Measurements from ENCODE around the gene ZBTB24.
A peak's percentile ranks its signal among the peaks of the same experiment; 100 is the strongest.

Gene ZBTB24

DNA sequence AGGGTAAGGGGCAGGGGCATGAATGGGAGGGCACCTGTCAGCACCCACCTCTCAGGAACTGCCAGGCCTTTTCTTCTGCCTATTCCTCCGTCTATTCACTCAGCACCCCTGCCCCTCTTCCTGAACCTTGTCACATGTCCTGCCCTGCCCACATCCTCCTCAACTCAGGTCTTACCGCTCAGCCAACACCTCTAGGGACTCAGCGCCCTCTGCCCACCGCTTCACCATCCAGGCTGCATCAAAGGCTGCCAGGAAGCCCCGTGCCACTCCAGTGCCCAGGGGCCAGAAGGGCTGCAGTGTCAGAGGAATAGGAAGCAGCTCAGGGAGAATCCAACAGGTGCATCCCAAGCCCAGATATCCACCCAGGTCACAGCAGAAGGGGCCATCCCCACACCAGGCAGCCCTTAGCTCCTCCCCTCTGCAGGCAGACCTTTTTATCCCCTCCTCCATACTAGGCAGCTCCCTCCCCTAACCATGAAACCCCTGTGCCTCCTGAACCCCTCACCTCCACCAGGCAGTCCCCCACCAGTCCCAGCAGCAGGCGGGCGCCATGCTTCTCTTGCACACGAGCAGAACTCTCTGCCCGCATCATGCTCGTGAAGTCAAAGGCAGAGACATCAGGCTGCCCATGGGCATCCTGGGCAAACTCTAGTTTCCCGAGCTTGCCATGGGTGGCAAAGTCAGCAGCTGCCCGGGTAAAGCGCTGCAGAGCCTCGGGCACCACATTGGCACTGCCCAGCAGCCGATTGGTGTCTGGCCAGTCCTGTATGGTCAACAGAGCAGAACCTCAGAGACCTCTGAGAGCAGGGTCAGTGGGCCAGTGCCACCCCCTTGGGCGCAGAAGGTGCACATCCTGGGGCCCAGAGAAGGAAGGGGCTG is 33.0 kb downstream of the ZBTB24 start:
- no peak for DNase-seq

DNA sequence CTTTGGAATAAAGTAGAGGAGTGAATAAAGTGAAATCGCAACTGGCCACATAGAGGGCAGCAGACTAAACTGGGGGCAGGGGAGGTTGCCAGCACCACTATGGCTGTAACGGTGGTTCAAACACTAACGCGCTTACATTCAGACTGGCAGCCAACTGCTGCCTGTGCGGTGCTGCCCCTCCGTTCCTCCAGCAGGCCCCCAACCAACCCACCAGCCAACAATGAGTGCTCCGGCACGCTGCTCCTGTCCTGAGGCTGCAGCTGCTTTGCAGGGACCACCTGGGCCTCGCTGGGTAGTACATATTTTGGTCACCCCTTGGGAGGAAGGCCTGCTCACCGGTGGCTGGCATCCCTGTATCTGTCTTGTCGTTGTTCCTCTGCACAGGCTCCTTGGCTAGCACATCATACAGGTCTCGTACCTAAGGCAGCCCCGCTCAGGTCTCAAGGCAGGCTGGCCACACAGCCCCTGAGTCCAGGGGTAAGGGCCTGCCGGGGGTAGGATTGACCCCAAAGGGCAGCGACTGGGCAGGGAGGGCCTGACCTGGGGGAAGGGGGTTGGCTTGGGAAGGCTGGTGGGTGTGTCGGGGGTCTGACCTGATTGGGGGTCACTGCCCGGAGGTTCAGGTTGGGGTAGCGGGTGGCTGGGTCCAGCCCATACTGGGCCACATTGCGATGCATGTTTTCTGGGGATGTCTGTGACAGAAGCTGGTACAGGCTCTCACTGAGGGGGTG is 33.8 kb downstream of the ZBTB24 start:
- DNase-seq, result no peak

DNA sequence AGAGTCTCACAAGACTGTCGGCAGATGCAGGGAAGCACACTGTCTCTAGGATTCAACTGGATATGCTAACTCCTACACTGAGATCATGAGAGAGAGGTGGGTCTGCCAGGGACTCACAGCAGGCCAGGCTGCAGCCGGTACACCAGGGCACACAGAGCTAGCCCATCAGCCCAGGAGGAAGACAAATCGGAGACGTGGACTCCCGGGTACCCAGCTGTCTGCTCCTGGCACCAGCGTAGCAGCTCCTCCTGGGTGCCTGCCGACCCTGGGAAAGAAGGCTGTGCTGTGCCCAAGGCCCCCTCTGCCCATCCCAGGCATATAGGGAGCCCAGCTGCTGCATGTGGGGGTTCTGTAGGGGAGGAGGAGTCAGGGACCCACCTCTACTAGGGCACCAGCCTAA is 34.4 kb downstream of the ZBTB24 start:
- no peak for DNase-seq

DNA sequence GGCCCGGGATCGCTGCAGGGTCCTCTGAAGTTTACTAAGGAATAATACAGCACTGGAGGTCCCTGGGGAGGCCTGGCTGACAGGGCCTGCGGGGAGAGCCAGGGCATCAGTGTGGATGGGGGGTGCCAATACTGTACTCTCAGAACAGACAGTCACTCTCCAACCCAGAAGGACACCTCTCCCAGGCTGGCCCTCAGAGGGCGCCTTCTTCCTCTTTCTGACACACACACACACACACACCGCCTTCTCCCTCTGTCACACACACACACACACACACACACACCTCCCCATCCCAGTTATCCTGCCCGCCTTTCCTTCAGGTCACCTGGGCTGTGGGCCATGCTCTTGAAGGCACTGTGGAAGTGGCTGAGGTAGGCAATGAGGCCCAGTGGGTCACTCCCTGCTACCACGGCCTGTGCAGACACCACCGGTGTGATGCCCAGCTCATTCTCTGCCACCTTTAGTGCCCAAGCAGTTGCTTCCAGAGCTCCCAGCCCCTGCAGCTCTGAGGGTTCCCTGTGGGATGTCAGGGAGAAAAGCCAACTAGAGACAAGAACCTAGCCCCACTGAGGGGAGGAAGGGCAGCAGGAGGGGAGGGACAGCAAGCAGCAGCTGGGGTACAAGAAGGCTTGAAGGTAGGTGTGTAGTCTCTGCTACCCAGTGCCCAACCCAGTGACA is 35.0 kb downstream of the ZBTB24 start:
- DNase-seq, result no peak

DNA sequence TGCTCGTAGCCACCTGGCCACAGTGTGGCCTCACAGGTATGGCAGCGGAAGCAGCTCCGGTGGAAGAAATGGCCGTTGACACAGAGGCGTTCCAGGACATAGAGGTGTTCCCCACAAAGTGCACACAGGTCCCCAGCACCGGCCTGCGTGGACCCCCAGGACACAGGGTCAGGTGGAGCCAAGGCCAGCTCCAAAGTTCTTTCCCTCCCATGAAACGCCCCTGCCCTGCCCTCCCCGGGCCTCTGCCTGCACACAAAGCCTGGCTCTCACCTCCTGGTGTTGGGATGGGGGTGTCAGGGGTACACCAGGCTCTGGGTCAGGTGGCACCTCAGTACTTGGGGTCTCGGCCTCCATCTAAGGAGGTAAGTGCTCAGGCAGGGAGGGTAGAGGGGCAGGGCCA is 35.9 kb downstream of the ZBTB24 start:
- no peak for DNase-seq

DNA sequence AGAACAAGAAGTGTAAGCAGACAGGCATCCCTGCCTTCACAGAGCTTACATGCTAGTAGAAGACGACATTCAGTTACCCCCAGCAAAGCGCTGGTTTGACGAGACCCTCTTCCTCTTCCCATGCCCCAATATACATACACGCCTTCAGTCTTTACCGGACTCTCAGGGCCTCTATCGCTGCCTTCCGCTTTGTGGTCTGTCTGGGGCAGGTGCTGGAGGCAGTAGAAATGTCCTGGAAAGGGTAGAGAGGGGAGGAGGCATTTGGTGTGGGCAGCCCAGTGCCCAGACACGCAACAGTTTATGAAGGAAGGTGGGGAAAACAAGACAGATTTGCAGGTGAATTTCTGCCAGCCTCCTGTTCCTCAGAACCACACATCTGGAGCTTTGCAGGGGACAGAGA is 36.5 kb downstream of the ZBTB24 start:
- DNase-seq, result no peak

DNA sequence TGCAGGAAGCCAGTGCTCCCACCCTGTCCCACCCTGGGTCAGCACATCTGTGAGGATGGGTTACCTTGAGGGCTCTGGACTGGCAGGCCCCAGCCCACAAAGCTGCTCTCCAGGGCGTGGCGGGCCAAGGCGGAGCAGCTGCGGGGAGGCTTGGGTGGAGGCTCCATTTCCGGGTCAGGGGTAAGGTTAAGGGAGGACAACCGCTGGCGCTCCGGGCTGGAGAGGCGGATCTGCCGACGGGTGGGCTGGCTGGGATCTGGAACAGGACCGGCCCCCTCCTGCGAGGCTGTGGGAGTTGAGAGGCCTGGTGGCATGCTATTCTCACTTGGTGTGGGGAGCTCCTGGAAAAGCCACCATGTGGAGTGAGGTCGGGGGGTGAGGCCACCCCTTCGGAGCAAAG is 36.9 kb downstream of the ZBTB24 start:
- DNase-seq, result no peak

DNA sequence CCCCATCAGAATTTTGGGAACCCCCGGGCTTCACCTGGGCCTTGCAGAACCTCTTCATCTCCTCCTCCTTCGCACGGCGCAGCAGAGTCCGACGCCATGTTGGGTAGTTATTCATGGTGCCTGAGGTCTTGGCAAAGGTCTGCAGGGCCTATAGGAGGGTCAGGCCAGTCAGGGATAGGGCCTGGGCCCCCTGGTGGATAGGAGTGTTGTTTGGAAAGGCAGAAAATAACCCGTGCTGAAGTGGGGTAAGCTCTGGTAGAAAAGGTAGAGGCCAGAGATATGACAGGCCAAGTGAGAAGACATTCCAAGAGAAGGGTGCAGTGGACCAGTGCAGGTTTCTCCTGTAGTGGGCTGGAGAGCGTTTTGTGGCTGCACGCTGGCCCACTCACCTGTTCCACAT is 37.6 kb downstream of the ZBTB24 start:
- no peak for DNase-seq

DNA sequence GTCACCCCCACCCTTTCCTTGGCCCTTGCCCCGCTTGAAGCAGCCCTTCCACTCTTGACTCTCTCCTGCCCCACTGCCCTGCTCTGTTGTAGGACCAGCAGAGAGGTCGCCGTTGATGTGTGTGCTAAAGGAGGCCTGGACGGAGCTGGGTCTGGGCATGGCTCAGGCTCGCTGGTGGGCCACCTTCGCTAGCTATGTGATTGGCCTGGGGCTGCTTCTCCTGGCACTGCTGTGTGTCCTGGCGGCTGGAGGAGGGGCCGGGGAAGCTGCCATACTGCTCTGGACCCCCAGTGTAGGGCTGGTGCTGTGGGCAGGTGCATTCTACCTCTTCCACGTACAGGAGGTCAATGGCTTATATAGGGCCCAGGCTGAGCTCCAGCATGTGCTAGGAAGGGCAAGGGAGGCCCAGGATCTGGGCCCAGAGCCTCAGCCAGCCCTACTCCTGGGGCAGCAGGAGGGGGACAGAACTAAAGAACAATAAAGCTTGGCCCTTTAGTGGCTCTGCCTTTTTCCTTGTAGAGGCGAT is 39.5 kb downstream of the ZBTB24 start:
- no peak for DNase-seq

DNA sequence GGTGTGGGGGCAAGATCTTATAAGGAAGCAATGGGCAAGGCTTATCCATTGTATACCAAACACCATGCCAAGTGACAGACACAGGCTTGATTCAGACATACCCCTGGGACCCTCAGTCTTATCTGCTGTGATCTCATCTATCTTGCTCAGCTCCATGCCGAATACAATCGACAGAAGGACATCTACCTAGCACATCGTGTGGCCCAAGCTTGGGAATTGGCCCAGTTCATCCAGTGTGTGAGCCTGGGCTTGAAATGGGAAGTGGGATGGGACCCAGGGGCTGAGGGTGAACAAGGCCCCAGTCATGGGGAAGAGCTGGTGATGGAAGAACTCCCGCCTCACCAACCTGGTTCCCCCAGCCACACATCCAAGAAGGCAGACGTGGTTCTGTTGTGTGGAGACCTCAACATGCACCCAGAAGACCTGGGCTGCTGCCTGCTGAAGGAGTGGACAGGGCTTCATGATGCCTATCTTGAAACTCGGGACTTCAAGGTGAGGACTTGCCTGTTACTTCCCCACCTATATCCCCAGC is 40.6 kb downstream of the ZBTB24 start:
- DNase-seq, result no peak

DNA sequence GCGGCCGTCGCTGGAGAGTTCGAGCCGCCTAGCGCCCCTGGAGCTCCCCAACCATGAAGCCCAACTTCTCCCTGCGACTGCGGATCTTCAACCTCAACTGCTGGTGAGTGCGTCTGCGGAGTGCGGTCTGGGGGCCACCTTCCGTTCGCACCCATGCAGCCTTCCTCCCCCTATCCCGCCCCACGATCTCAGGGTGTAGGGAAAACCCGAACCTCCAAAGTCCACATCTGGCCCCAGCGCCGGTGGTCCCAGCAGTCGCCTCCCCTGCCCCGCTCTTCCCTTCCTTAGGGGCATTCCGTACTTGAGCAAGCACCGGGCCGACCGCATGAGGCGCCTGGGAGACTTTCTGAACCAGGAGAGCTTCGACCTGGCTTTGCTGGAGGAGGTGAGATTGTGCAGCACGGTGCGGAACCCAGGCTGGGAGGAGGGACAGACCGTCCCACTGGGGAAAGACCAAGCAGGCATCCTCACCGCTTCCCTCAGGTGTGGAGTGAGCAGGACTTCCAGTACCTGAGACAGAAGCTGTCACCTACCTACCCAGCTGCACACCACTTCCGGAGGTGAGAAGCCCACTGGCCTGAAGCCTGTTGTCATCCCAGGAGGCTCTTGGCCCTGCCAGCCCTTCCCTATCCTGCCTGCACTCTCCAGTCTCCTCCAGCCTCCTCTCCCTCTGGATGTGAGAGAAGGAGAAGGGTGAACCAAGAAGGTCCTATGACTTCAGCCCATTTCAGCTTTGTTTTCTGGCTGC is 41.8 kb downstream of the ZBTB24 start:
- peak; percentile 36 for DNase-seq

DNA sequence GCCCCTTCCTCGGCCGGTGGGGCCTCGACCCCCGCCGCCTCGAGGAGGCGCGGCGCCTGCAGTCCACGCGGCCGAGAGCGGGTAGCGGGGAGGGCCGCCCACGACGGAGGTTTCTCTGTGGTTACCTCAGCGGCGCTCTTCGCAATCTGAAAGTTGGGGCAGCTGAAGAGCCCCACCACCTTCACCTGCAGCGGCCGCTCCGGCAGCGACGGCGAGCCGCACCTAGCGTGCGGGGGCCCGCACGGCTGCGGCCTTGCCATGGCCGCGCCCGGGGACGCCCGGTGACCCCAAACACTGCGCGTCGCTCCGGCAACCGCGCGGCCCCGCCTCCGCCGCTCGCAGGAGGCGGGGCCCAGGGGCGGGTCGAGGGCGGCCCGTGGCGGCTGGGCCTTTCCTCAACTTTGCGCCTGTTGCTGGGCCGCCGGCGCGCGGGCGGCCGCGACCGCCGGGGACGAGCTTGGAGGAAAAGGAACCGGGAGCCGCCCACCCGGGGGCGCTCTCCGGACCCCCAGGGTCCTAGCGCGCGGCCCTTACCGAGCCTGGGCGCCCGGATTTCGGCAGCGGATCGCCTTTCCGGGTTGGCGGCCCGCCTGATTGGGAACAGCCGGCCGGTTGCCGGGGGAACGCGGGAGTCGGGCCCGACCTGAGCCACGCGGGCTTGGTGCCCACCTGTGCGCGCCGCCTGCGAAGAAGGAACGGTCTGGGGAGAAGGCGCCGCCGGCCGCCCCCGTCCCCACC is 42.5 kb downstream of the ZBTB24 start, which contains the start of the genes PPIL6 and SMPD2:
TSS of gene PPIL6 (minus strand) at position 298 of the 738 bp plus-strand sequence. CDS start at position 260, 38 bp downstream.
TSS of gene SMPD2 (plus strand) at position 394 of the 738 bp plus-strand sequence. CDS start 398 bp downstream, outside the sequence.
- peak; percentile 92 for DNase-seq

DNA sequence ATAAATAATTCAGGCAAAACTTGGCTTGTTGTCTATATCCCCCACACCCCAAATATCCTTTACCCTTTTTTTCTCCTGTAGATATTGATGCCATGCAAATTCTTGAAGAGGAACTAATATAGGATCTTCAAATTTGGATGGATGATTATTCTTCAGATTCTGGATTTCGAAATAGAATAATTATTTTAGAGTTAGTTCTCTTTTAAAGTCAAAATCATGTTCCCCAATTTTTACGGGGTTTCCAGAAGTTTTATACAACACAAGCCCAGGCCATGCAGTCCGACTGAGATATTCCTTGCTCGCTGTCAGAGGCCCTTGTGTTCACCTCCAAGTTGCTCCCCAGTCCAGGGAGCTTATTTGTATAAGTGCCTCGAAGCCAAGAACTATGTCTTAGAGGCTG is 47.0 kb downstream of the ZBTB24 start:
- DNase-seq, result no peak

DNA sequence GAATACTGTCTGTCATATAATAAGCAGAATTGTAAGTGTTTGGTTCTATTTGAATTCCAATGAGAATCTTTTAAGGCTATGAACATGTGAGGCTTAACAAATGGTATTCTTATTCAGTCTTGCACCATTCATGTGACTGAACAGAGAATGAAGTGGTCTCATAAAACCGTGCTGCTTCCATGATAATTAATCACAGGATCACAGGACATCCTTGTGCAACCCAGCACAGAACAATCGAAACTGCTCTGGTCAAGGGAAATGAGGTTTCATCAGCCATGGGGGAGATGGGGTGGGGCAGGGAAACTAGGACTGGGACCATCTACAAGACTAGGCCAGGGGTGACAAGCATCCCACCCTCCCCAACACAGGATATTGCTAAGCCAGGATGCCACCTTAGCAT is 48.6 kb downstream of the ZBTB24 start:
- no peak for DNase-seq

DNA sequence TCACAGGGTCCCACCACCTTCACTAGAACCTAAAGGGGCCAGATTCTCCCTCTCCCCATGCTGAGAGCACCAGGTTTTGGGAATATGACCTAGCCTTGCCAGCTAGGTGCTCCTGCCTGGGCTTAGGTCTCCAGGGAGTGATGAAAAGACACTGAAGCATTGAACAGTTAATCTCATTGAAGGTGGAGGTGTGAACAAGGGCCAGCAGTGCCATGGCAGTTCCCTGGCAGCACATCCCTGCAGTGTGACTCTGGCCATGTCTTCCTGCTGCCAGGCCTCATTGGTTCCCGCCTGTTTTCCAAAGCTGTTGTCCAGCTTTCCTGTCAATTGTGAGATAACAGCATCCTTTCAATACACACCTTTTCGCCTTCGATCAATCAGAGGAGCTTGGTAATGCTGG is 53.5 kb downstream of the ZBTB24 start:
- DNase-seq, result no peak

DNA sequence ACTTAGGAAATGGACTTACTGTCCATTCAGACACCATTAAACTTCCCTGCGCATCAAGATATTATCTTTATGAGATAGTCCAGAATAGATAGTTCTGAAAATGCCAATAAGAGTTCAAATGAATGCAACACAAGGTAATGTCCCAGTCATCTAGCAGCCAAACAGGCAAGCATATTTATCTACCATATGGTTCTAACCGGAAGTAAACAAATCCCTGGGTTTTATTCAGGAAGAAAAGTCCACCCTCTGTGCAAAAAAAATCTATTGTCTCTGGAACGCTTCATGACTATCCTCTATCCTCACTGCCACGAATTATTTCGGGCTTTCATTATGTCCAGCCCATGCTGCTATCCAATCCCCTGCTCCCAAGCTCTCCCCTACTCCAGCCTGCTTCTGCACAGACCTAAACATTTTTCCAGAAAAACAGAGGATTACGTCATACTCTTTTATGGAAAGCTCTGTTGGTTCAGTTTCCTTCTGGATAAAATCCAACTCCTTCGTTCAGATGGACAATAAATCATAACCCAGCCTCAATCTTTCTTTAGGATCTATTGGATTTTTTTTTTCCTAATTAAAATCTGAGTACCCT is 54.0 kb downstream of the ZBTB24 start:
- DNase-seq, result peak; percentile 59

DNA sequence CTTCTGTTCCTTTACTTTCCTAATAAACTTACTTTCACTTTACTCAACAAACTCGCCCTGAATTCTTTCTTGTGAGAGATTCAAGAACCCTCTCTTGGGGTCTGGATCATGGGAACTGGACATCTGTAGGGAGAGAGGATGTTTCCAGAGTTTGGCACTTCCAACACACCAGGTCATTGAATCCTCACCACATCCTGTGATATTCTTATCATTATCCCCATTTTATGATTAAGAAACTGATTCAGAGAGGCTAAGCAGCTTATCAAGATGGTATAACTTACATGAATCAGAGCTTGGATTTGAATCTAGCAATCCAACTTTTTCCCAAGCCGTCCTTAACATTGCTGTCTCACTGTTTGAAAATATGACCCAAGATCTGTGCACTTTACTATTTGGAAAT is 58.1 kb downstream of the ZBTB24 start:
- DNase-seq, result no peak

DNA sequence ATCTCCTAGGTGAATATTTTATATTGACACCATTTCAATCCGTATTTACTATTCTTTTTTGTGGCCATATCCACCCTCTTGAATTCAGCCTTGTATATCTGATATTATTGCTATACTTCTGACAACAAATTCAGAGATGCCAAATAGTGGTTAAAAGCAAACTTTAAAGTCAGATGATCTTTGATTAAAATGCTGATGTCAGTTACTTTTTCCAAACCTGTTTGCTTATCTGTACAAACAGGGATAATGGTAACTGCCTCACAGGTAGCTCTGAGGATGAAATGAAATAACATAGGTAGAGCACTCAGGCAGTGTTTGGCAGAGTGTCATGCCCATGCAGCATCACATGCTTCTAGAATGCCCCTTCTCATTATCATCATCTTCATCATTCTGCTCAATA is 61.8 kb downstream of the ZBTB24 start:
- DNase-seq, result no peak

DNA sequence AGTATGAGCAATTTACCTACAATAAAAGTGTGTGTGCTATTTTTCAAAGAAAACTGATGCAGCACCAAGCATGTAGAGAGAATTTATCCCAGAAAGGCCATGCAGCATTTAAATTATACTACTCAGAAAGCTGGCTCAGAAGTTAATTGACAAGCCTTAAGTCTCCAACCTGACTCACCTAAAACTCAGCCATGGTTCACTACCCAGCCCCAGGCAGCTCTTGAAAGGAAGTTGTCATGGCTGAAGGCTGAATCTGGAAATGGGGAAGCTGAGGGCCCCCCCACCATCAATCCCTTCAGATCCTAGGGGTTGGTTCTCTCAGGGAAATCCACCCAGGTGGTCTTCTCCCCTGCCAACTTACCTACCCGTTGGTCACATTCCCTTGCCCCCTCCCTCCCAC is 62.3 kb downstream of the ZBTB24 start:
- no peak for DNase-seq

DNA sequence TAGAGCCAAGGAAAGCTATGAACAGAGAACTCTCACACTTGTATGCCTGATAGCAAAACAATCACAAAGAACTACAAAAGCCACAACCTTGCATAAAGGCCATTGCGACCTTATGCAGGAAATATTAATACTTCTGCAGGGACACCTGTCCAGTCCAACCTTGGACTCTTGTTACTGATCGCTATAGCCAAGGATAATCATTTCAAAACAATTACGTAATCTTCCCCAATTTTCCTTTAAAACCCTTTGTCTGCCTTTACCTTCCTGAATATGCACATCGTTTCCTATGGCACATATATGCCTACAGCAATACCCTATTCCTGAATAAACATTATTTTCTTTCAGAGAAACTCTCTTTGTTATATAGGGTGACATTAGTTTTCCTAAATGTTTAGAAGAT is 65.4 kb downstream of the ZBTB24 start:
- no peak for DNase-seq
